Nephron (organoid): ENCODE data around the gene CD38.
"Not testable (repeated sequence)": the region's sequence is repeated elsewhere in the genome, so short reads cannot be mapped to it uniquely, and the experiment has no call there.

Experiments used
- H3K27ac Mint-ChIP-seq, 3 experiments: 2 replicates each; pipeline ENCODE4 v1.8.0; 2020; ENCODE audit warnings: mixed read lengths in 3 of 3, mild to moderate bottlenecking in 2 of 3, moderate library complexity in 1 of 3
- H3K27me3 Mint-ChIP-seq: 2 replicates; pipeline ENCODE4 v1.8.0; 2021; ENCODE audit warnings: low read depth, mild to moderate bottlenecking, moderate library complexity, mixed read lengths
- H3K36me3 Mint-ChIP-seq: 2 replicates; pipeline ENCODE4 v1.8.0; 2020; ENCODE audit warnings: low read depth, mixed read lengths
- H3K4me1 Mint-ChIP-seq: 2 replicates; pipeline ENCODE4 v1.8.0; 2020; ENCODE audit warnings: mixed read lengths
- H3K4me3 Mint-ChIP-seq, 3 experiments: 2 replicates each; pipeline ENCODE4 v1.8.0; 2020; ENCODE audit warnings: mild to moderate bottlenecking in 3 of 3, mixed read lengths in 3 of 3, moderate library complexity in 2 of 3
- H3K9me3 Mint-ChIP-seq: 2 replicates; pipeline ENCODE4 v1.8.0; 2020; ENCODE audit warnings: mixed read lengths
- CTCF ChIP-seq, 3 experiments: fragments of 200-600 bp; sonication (generic); IDR thresholded peaks; one replicate each; pipeline ENCODE4 v1.5.0; 2021; ENCODE audit warnings: antibody characterized with exemption in 3 of 3; ENCODE audit not compliant: unreplicated experiment in 3 of 3

Gene CD38

GRCh38 chr4:15778289-15779241, at the start of gene CD38:
TSS of gene CD38 (plus strand) at chr4:15778328. CDS start at chr4:15778415, 87 bp downstream.
- H3K9me3 Mint-ChIP-seq: peaks cover 3% of the 10 kb centered on the region
- H3K4me1 Mint-ChIP-seq: peaks cover 10% of the 10 kb centered on the region

GRCh38 chr4:15729910-15730533, 48.1 kb upstream of the CD38 start:
- peak; percentile 82 to 91 (median 87) for TF ChIP-seq CTCF (IDR thresholded peaks at IDR 0.05; ENCODE audit: unreplicated experiment in 3 of 3)
- H3K36me3 Mint-ChIP-seq: no peaks in the 10 kb centered on the region

More at GRCh38 chr4:15778289-15779241, at the start of gene CD38:
- H3K4me3 Mint-ChIP-seq: peak within 1 kb of the TSS; percentile 79 to 86 (median 82)
- no peak for TF ChIP-seq CTCF (IDR thresholded peaks at IDR 0.05; ENCODE audit: unreplicated experiment in 3 of 3)
- no peaks in the 10 kb centered on the region for H3K36me3 Mint-ChIP-seq
- H3K27me3 Mint-ChIP-seq: peaks cover 79% of the 10 kb centered on the region
- peak within 1 kb of the TSS in 1 of 3 experiments; percentile 11 for H3K27ac Mint-ChIP-seq

GRCh38 chr4:15733061-15733460, 45.1 kb upstream of the CD38 start:
- H3K27me3 Mint-ChIP-seq, H3K27ac Mint-ChIP-seq, H3K9me3 Mint-ChIP-seq, H3K4me1 Mint-ChIP-seq, H3K36me3 Mint-ChIP-seq, H3K4me3 Mint-ChIP-seq: not testable (repeated sequence)

More at GRCh38 chr4:15729910-15730533, 48.1 kb upstream of the CD38 start:
- H3K4me3 Mint-ChIP-seq: no peak overlapping the region
- no peaks in the 10 kb centered on the region for H3K4me1 Mint-ChIP-seq
- H3K27ac Mint-ChIP-seq: no peak overlapping the region
- H3K27me3 Mint-ChIP-seq: no peaks in the 10 kb centered on the region
- no peaks in the 10 kb centered on the region for H3K9me3 Mint-ChIP-seq

GRCh38 chr4:15735536-15735935, 42.6 kb upstream of the CD38 start:
- no peak overlapping the region for H3K4me3 Mint-ChIP-seq
- no peaks in the 10 kb centered on the region for H3K27me3 Mint-ChIP-seq
- no peak for TF ChIP-seq CTCF (IDR thresholded peaks at IDR 0.05; ENCODE audit: unreplicated experiment in 3 of 3)
- H3K4me1 Mint-ChIP-seq: no peaks in the 10 kb centered on the region
- H3K36me3 Mint-ChIP-seq: no peaks in the 10 kb centered on the region
- H3K9me3 Mint-ChIP-seq: no peaks in the 10 kb centered on the region
- no peak overlapping the region for H3K27ac Mint-ChIP-seq

GRCh38 chr4:15736514-15737050, 41.5 kb upstream of the CD38 start:
- Mint-ChIP-seq H3K4me1 (no peaks in the 10 kb centered on the region), H3K36me3 (no peaks in the 10 kb centered on the region), H3K27ac (no peak overlapping the region), H3K27me3 (no peaks in the 10 kb centered on the region), H3K4me3 (no peak overlapping the region), H3K9me3 (no peaks in the 10 kb centered on the region)
- no peak for TF ChIP-seq CTCF (IDR thresholded peaks at IDR 0.05; ENCODE audit: unreplicated experiment in 3 of 3)

- H3K36me3 Mint-ChIP-seq: no peaks in the 10 kb centered on the region
- no peak for TF ChIP-seq CTCF (IDR thresholded peaks at IDR 0.05; ENCODE audit: unreplicated experiment in 3 of 3)
- no peaks in the 10 kb centered on the region for H3K27me3 Mint-ChIP-seq
- H3K9me3 Mint-ChIP-seq: no peaks in the 10 kb centered on the region
- no peaks in the 10 kb centered on the region for H3K4me1 Mint-ChIP-seq
- no peak overlapping the region for H3K27ac Mint-ChIP-seq
- H3K4me3 Mint-ChIP-seq: no peak overlapping the region
Measured at GRCh38 chr4:15737255-15737654, 40.9 kb upstream of the CD38 start.
